GM12878 (cell line): ENCODE measurements around the gene DGKQ. TPM values are rescaled to one million over a fixed set of nuclear protein-coding genes. Genes with fewer than 3 reads are reported as not detected.

Experiments
- ATAC-seq: fragments of 200-7000 bp; cut with Tn5 transposase; 3 replicates; pipeline ENCODE4 v1.9.1; 2020; ENCODE audit warnings: mild to moderate bottlenecking, moderate library complexity
- BruUV-seq: library from RNA; stranded (reverse); fragments of 400-500 nt; replicated peaks from 2 replicates; lab custom pipeline; 2021; lab: Mats Ljungman, UMichigan
- CTCF ChIA-PET: fragments of 300-600 bp; sonication (Branson Sonifier 250); formaldehyde crosslinking; extraction: SDS; loops from one replicate; lab custom pipeline; 2021; ENCODE audit warnings: inconsistent platforms; lab: Yijun Ruan, JAX
- POLR2A ChIA-PET: fragments of 350-600 bp; formaldehyde crosslinking; extraction: SDS; loops from one replicate; lab custom pipeline; 2021; ENCODE audit warnings: inconsistent platforms; lab: Charles Lee
- RAD21 ChIA-PET: fragments of 300-600 bp; sonication (Branson Sonifier 250); formaldehyde crosslinking; loops from one replicate; lab custom pipeline; 2023; ENCODE audit warnings: antibody characterized with exemption; ENCODE audit not compliant: unreplicated experiment; lab: Charles Lee
- SMC1A ChIA-PET: fragments of 300-600 bp; sonication (Branson Sonifier 250); formaldehyde crosslinking; loops from one replicate; lab custom pipeline; 2023; ENCODE audit not compliant: unreplicated experiment, uncharacterized antibody; lab: Charles Lee
- DNase-seq: peaks from one replicate; pipeline ENCODE4 v3.0.0-alpha.2; 2011; ENCODE audit warnings: low read depth, low spot score
- FAIRE-seq: peaks from 3 replicates; lab custom pipeline; 2011; peaks lifted over from hg19 to GRCh38; lab: Jason Lieb, UNC
- H2AFZ ChIP-seq: 2 replicates; pipeline ENCODE4 v1.6.0; 2011; ENCODE audit warnings: low read depth, low read length, control low read depth; ENCODE audit not compliant: control insufficient read depth
- H3K27ac ChIP-seq: 2 replicates; pipeline ENCODE4 v1.5.1; 2011; ENCODE audit warnings: control low read depth; ENCODE audit not compliant: control insufficient read depth, insufficient read depth
- H3K27me3 ChIP-seq, 2 experiments: replicated peaks in 1 of 2; 2 replicates each; pipeline versions ENCODE4 v1.6.0 to v1.6.1; 2011; ENCODE audit warnings: low read length in 1 of 2; ENCODE audit not compliant: control insufficient read depth in 2 of 2, insufficient read depth in 2 of 2
- H3K36me3 ChIP-seq, 2 experiments: 2 replicates each; pipeline ENCODE4 v1.5.1; 2011; ENCODE audit warnings: low read length in 1 of 2; ENCODE audit not compliant: control insufficient read depth in 2 of 2, insufficient read depth in 2 of 2
- H3K4me1 ChIP-seq: 2 replicates; pipeline ENCODE4 v1.6.1; 2011; ENCODE audit warnings: mild to moderate bottlenecking, low read length, moderate library complexity, mixed read lengths; ENCODE audit not compliant: control insufficient read depth, insufficient read depth
- H3K4me2 ChIP-seq: 2 replicates; pipeline ENCODE4 v1.6.0; 2011; ENCODE audit warnings: control low read depth; ENCODE audit not compliant: control insufficient read depth, insufficient read depth
- H3K4me3 ChIP-seq: fragments of 200-600 bp; sonication (generic); 2 replicates; pipeline ENCODE4 v1.5.1; 2016
- H3K79me2 ChIP-seq: 2 replicates; pipeline ENCODE4 v1.6.0; 2011; ENCODE audit warnings: low read length; ENCODE audit not compliant: control insufficient read depth, insufficient read depth
- H3K9ac ChIP-seq: 2 replicates; pipeline ENCODE4 v1.8.0; 2011; ENCODE audit warnings: low read length, control low read depth, mixed read lengths; ENCODE audit not compliant: control insufficient read depth, insufficient read depth
- H3K9me3 ChIP-seq: replicated peaks from 3 replicates; pipeline ENCODE4 v1.5.1; 2011; ENCODE audit warnings: mild to moderate bottlenecking, low read length; ENCODE audit not compliant: control insufficient read depth, insufficient read depth
- H4K20me1 ChIP-seq: 2 replicates; pipeline ENCODE4 v1.6.0; 2011; ENCODE audit not compliant: control insufficient read depth, insufficient read depth
- DPF2 ChIP-seq: fragments of 450-650 bp; IDR thresholded peaks from 2 replicates; pipeline ENCODE4 v1.6.1; 2017; ENCODE audit warnings: mild to moderate bottlenecking
- HDGF ChIP-seq: fragments of 450-650 bp; IDR thresholded peaks from 2 replicates; pipeline ENCODE4 v1.6.1; 2016; ENCODE audit warnings: antibody characterized with exemption
- MYC ChIP-seq: IDR thresholded peaks from 2 replicates; pipeline ENCODE4 v1.6.1; 2011; ENCODE audit warnings: mild to moderate bottlenecking, low read length, moderate library complexity, inconsistent platforms; ENCODE audit not compliant: insufficient read depth, insufficient replicate concordance, insufficient read length, severe bottlenecking
- WGBS: methylation state at CpG from one replicate; pipeline ENCODE4 v1.1.6; 2016; ENCODE audit warnings: low lambda C conversion rate; ENCODE audit not compliant: insufficient replicate concordance, insufficient coverage; ENCODE audit errors: missing lambda C conversion rate; 5-methylcytosine and 5-hydroxymethylcytosine counted together
- in situ Hi-C: fragments of 300-500 bp; cut with MboI; formaldehyde crosslinking; loops from 9 replicates; pipeline ENCODE4 v1.14.3; 2018; ENCODE audit warnings: mixed read lengths
- intact Hi-C: fragments of 100-400 bp; cut with micrococcal nuclease; formaldehyde crosslinking; loops from one replicate; pipeline ENCODE4 v1.14.2; 2022; ENCODE audit not compliant: unreplicated experiment
- polyA plus RNA-seq, 11 experiments: library from polyadenylated mRNA; depleted of rRNA in 4 of 11; unstranded in 6 of 11; stranded (reverse) in 5 of 11; fragments of >200 nt; fragmentation: Nextera tagmentation in 4 of 11; fragmentation: Illumina TruSeq in 1 of 11; extraction: Ambion mirVana in 4 of 11; extraction: Trizol in 1 of 11; gene quantifications; 1 replicate in 1 of 11; 2 replicates in 10 of 11; pipeline versions ENCODE4 v1.2.1 to v1.2.3, GENCODE V29; 2011 to 2016; ENCODE audit warnings: inconsistent platforms in 2 of 11, missing spikeins in 2 of 11, low read depth in 1 of 11
- total RNA-seq, 4 experiments: library from RNA; depleted of rRNA in 3 of 4; stranded (reverse); fragments of >200 nt in 3 of 4; fragmentation: Illumina TruSeq in 1 of 4; extraction: Trizol in 1 of 4; gene quantifications; 2 replicates each; pipeline versions ENCODE4 v1.2.1 to v1.2.3, GENCODE V29; 2013 to 2021
- TF ChIP-seq, protein P1 (sequence below), 3 experiments: IDR thresholded peaks in 2 of 3; conservative IDR thresholded peaks in 1 of 3; 2 replicates each; pipeline ENCODE4 v1.5.1; 2011; ENCODE audit warnings: low read depth in 3 of 3, low read length in 3 of 3, mild to moderate bottlenecking in 3 of 3, control low read depth in 2 of 3, moderate library complexity in 2 of 3, inconsistent platforms in 1 of 3, mixed read lengths in 1 of 3; ENCODE audit not compliant: control insufficient read depth in 2 of 3, insufficient read depth in 1 of 3; ENCODE audit errors: extremely low read depth in 1 of 3
- TF ChIP-seq, protein P2 (sequence below): fragments of 450-650 bp; IDR thresholded peaks from 2 replicates; pipeline ENCODE4 v1.6.1; 2016; ENCODE audit warnings: mild to moderate bottlenecking

The DGKQ gene
- total and polyA plus RNA-seq, 10 of the 15 experiments (the other 5 are each of a cell fraction or from before 2014, with no cell fraction given): 0.11 to 10.5 (median 1.4) TPM

DNA sequence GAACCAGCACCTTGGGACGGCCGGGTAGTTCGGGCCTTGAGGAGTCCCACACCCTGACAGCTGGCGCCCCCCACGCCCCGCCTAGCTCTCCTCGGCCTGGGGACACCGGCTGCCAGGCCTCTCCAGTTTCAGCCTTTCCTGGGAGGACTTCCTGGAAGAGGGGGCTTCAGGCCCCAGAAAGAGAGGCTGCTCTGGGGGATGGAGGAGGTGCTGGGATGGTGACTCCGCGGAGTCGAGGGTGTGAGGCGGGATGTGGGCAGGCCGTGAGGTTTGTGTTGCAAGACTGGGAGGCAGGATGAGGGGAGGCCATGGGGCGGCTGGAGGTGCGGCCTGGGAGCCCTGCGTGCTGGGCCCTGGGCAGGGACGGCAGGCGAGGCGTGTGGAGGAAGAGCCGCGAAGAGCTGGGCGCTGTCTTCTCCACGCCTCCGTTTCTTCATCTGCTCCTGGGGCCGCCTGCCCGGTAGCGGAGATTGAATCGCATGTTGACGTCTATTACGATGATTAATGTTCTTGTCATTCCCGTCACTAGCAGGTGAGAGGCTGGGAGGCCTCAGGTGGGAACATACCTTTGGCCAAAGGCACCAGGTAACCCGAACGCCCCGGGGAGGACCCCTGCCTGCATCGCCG lies 37.1 kb upstream of the DGKQ start:
- ChIA-PET POLR2A (interaction anchor here (0.6 to 1.0 kb wide), 2 partner anchors 336 to 339 kb away, joined by 3 to 5 read pairs; partner anchors contain the start of gene UVSSA), SMC1A (no interaction called here), CTCF (no interaction called here), RAD21 (no interaction called here)
- TF ChIP-seq MYC (no peak), HDGF (peak; percentile 40; the same call in 1 of the 2 replicates), DPF2 (peak; percentile 12; the same call in 1 of the 2 replicates)
- TF ChIP-seq, protein P1, sequence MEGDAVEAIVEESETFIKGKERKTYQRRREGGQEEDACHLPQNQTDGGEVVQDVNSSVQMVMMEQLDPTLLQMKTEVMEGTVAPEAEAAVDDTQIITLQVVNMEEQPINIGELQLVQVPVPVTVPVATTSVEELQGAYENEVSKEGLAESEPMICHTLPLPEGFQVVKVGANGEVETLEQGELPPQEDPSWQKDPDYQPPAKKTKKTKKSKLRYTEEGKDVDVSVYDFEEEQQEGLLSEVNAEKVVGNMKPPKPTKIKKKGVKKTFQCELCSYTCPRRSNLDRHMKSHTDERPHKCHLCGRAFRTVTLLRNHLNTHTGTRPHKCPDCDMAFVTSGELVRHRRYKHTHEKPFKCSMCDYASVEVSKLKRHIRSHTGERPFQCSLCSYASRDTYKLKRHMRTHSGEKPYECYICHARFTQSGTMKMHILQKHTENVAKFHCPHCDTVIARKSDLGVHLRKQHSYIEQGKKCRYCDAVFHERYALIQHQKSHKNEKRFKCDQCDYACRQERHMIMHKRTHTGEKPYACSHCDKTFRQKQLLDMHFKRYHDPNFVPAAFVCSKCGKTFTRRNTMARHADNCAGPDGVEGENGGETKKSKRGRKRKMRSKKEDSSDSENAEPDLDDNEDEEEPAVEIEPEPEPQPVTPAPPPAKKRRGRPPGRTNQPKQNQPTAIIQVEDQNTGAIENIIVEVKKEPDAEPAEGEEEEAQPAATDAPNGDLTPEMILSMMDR (IDR thresholded peaks at IDR 0.05 in 2 of 3, conservative IDR thresholded peaks at IDR 0.05 in 1 of 3; ENCODE audit: control insufficient read depth in 2 of 3, extremely low read depth in 1 of 3, insufficient read depth in 1 of 3, low read depth in 3 of 3, low read length in 3 of 3): no peak
- TF ChIP-seq, protein P2, sequence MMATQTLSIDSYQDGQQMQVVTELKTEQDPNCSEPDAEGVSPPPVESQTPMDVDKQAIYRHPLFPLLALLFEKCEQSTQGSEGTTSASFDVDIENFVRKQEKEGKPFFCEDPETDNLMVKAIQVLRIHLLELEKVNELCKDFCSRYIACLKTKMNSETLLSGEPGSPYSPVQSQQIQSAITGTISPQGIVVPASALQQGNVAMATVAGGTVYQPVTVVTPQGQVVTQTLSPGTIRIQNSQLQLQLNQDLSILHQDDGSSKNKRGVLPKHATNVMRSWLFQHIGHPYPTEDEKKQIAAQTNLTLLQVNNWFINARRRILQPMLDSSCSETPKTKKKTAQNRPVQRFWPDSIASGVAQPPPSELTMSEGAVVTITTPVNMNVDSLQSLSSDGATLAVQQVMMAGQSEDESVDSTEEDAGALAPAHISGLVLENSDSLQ: peak; percentile 43; the same call in 1 of the 2 replicates
- no peak overlapping the region for H3K27ac ChIP-seq
- ATAC-seq (peak; percentile 7), DNase-seq (no peak), FAIRE-seq (no peak)
- H3K36me3 ChIP-seq: no peaks in the 10 kb centered on the region
- no peak overlapping the region for H2AFZ ChIP-seq
- H3K27me3 ChIP-seq: peaks cover 0 to 5% of the 10 kb centered on the region in 2 experiments; a peak in 3 of 4 replicates
- intact Hi-C loops (no loop called here), in situ Hi-C loops (no loop called here)
- BruUV-seq: no TSS peak
- H3K4me1 ChIP-seq: peaks cover 11% of the 10 kb centered on the region
- peak overlapping the region; percentile 95 for H3K4me2 ChIP-seq
- no peak overlapping the region for H3K9ac ChIP-seq
- no peaks in the 10 kb centered on the region; the same call in 1 of the 2 replicates for H4K20me1 ChIP-seq
- no peaks in the 10 kb centered on the region; the same call in 2 of the 3 replicates for H3K9me3 ChIP-seq
- peak overlapping the region; percentile 57; the same call in 1 of the 2 replicates for H3K4me3 ChIP-seq
- H3K79me2 ChIP-seq: no peaks in the 10 kb centered on the region
- 14% methylated on average over 28 of the region's 36 CpGs for WGBS
